Liver (tissue), 9 donors: Measurements from ENCODE around the gene FEZF2. TPM values are rescaled to one million over a fixed set of nuclear protein-coding genes. Genes with fewer than 3 reads are reported as not detected.

Experiments used
- DNase-seq: peaks from one replicate; pipeline ENCODE4 v3.0.0-alpha.2; 2017; ENCODE audit warnings: low spot score
- H3K27ac ChIP-seq, 2 donors: one replicate each; pipeline ENCODE4 v1.7.0; 2013; ENCODE audit warnings: inconsistent platforms in 2 of 2, low read length in 2 of 2, control low read depth in 1 of 2, low read depth in 1 of 2, mild to moderate bottlenecking in 1 of 2
- H3K27me3 ChIP-seq, 4 donors: one replicate each; pipeline versions ENCODE4 v1.6.1 to v1.7.0; 2013; ENCODE audit warnings: low read length in 3 of 4, inconsistent platforms in 1 of 4, mild to moderate bottlenecking in 1 of 4, moderate library complexity in 1 of 4; ENCODE audit not compliant: control insufficient read depth in 4 of 4, insufficient read depth in 4 of 4
- H3K36me3 ChIP-seq, 4 donors: one replicate each; pipeline versions ENCODE4 v1.6.1 to v1.7.0; 2013; ENCODE audit warnings: low read length in 3 of 4, mild to moderate bottlenecking in 3 of 4, low read depth in 1 of 4, moderate library complexity in 1 of 4; ENCODE audit not compliant: control insufficient read depth in 4 of 4, insufficient read depth in 3 of 4
- H3K4me1 ChIP-seq, 4 donors: one replicate each; pipeline versions ENCODE4 v1.6.1 to v1.7.0; 2013; ENCODE audit warnings: low read length in 3 of 4, mild to moderate bottlenecking in 3 of 4, moderate library complexity in 1 of 4; ENCODE audit not compliant: control insufficient read depth in 4 of 4, insufficient read depth in 4 of 4
- H3K4me3 ChIP-seq, 3 donors: one replicate each; pipeline versions ENCODE4 v1.6.1 to v1.7.0; 2013; ENCODE audit warnings: low read length in 3 of 3, control low read depth in 1 of 3, low read depth in 1 of 3, mild to moderate bottlenecking in 1 of 3
- H3K9ac ChIP-seq, 2 donors: one replicate each; pipeline ENCODE4 v1.7.0; 2013; ENCODE audit warnings: low read length in 2 of 2, mild to moderate bottlenecking in 2 of 2, moderate library complexity in 2 of 2, control low read depth in 1 of 2, low read depth in 1 of 2
- H3K9me3 ChIP-seq, 4 donors: one replicate each; pipeline versions ENCODE4 v1.6.1 to v1.7.0; 2013; ENCODE audit warnings: low read length in 3 of 4; ENCODE audit not compliant: control insufficient read depth in 4 of 4
- EGR1 ChIP-seq, 2 donors: IDR thresholded peaks; 2 replicates each; pipeline ENCODE4 v1.6.1; 2016 to 2018; ENCODE audit warnings: antibody characterized with exemption in 2 of 2, low read depth in 2 of 2
- FOXA1 ChIP-seq: IDR thresholded peaks from 2 replicates; pipeline ENCODE4 v1.6.1; 2016; ENCODE audit warnings: antibody characterized with exemption
- FOXA2 ChIP-seq: IDR thresholded peaks from 2 replicates; pipeline ENCODE4 v1.6.1; 2016; ENCODE audit warnings: antibody characterized with exemption
- GABPA ChIP-seq, 2 donors: IDR thresholded peaks in 1 of 2; conservative IDR thresholded peaks in 1 of 2; 2 replicates each; pipeline ENCODE4 v1.6.1; 2016; ENCODE audit warnings: antibody characterized with exemption in 2 of 2, mild to moderate bottlenecking in 1 of 2, moderate library complexity in 1 of 2
- HNF4A ChIP-seq, 2 donors: conservative IDR thresholded peaks; 2 replicates each; pipeline ENCODE4 v1.6.1; 2016; ENCODE audit warnings: antibody characterized with exemption in 2 of 2, mild to moderate bottlenecking in 2 of 2
- HNF4G ChIP-seq: IDR thresholded peaks from 2 replicates; pipeline ENCODE4 v1.6.1; 2016; ENCODE audit warnings: antibody characterized with exemption
- NR2F2 ChIP-seq: IDR thresholded peaks from 2 replicates; pipeline ENCODE4 v1.6.1; 2016; ENCODE audit warnings: antibody characterized with exemption
- RAD21 ChIP-seq, 2 donors: IDR thresholded peaks; 2 replicates each; pipeline ENCODE4 v1.6.1; 2016; ENCODE audit warnings: antibody characterized with exemption in 2 of 2, mild to moderate bottlenecking in 2 of 2
- SP1 ChIP-seq: IDR thresholded peaks from 2 replicates; pipeline ENCODE4 v1.6.1; 2018; ENCODE audit warnings: antibody characterized with exemption, mild to moderate bottlenecking
- TAF1 ChIP-seq: conservative IDR thresholded peaks from 2 replicates; pipeline ENCODE4 v1.6.1; 2016; ENCODE audit warnings: antibody characterized with exemption, mild to moderate bottlenecking
- YY1 ChIP-seq: IDR thresholded peaks from 2 replicates; pipeline ENCODE4 v1.6.1; 2016; ENCODE audit warnings: antibody characterized with exemption, mild to moderate bottlenecking
- WGBS: extraction: QIAGEN DNeasy Blood & Tissue Kit; methylation state at CpG from one replicate; pipeline ENCODE4 v1.1.7; 2013; 5-methylcytosine and 5-hydroxymethylcytosine counted together
- polyA plus RNA-seq, 2 donors: library from polyadenylated mRNA; stranded (reverse) in 1 of 2; unstranded in 1 of 2; fragments of 200-250 nt in 1 of 2; fragments of >200 nt in 1 of 2; fragmentation: Nextera tagmentation in 1 of 2; extraction: Ambion mirVana in 1 of 2; gene quantifications; one replicate each; pipeline versions ENCODE4 v1.2.1 to v1.2.3, GENCODE V29; 2013 to 2015
- total RNA-seq, 2 donors: library from RNA; depleted of rRNA; stranded (reverse); fragments of >200 nt; gene quantifications; one replicate each; pipeline ENCODE4 v1.2.3, GENCODE V29; 2014
- TF ChIP-seq, protein P1 (sequence below): fragments of 150-350 bp; IDR thresholded peaks from 2 replicates; pipeline ENCODE4 v1.5.1; 2017; ENCODE audit warnings: improper control_type of control experiment, low read depth, low read length; ENCODE audit not compliant: missing input control
- TF ChIP-seq, protein P2 (sequence below): IDR thresholded peaks from 2 replicates; pipeline ENCODE4 v1.6.1; 2016; ENCODE audit warnings: antibody characterized with exemption, mild to moderate bottlenecking
- TF ChIP-seq, protein P3 (sequence below): IDR thresholded peaks from 2 replicates; pipeline ENCODE4 v1.6.1; 2016; ENCODE audit warnings: antibody characterized with exemption
- TF ChIP-seq, protein P4 (sequence below): IDR thresholded peaks from 2 replicates; pipeline ENCODE4 v1.6.1; 2016; ENCODE audit warnings: antibody characterized with exemption
- TF ChIP-seq, protein P5 (sequence below): IDR thresholded peaks from 2 replicates; pipeline ENCODE4 v1.6.1; 2016; ENCODE audit warnings: antibody characterized with exemption
- donor health status: healthy.
- donor health status: healthy.
- donor health status: healthy.
- donor health status: healthy.
- donor health status: healthy.

Gene FEZF2
- total and polyA plus RNA-seq, 4 donors: not detected

DNA sequence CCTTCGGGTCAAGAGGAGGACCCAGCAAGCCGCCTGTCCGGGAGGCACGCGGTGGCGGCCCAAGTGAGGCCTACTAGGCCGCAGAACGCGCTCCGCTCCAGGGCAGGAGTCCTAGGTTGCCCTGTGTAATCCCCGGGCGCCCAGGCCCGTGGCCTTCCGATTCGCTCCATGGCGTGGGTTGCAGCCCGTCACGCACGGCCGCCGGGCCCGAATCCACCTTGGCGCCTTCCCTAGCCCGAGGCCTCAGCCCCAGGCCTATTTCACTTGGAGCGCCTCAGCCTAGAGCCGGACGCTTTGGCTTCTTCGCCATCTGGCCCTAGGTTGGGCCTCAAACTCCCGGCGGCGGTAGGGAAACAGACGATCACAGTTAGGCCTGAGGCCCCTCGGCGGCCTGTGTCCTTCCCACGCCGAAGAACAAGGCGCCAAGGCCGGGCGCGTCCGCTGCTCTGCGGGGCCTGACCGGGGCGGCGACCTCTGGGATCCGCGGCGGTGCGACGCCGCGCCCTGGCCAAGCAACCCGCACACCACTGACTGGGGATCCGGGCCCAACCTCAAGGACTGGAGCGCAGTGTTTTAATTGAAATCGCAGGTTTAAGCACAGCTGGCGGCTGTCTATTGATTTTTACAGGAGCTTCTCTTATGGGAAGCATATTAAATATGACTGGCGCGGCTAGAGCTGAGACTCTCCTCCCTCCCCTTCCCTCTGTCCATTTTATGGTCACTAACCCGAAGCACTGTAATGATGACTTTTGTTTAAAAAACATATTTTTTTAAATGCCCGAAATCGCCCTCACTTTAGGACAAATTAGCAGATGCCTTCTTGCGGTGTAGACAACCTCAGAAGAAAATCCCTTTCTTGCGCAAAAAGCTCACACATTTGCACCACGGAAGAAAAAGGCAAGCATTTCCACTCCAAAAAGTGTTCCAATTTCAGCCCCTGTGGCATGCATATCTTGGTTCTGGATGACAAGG is 3.8 kb upstream of the FEZF2 start:
- Histone ChIP-seq H3K4me3 (no peak overlapping the region), H3K36me3 (no peaks in the 10 kb centered on the region), H3K27ac (no peak overlapping the region), H3K9ac (no peak overlapping the region), H3K4me1 (peaks cover 11 to 29% (median 18%) of the 10 kb centered on the region in 4 donors), H3K9me3 (peaks cover 0 to 2% (median 0%) of the 10 kb centered on the region in 4 donors), H3K27me3 (peaks cover 6 to 39% (median 27%) of the 10 kb centered on the region in 4 donors)
- no peak for DNase-seq
- WGBS: 19% methylated on average over 65 of the region's 65 CpGs
- TF ChIP-seq, protein P1, sequence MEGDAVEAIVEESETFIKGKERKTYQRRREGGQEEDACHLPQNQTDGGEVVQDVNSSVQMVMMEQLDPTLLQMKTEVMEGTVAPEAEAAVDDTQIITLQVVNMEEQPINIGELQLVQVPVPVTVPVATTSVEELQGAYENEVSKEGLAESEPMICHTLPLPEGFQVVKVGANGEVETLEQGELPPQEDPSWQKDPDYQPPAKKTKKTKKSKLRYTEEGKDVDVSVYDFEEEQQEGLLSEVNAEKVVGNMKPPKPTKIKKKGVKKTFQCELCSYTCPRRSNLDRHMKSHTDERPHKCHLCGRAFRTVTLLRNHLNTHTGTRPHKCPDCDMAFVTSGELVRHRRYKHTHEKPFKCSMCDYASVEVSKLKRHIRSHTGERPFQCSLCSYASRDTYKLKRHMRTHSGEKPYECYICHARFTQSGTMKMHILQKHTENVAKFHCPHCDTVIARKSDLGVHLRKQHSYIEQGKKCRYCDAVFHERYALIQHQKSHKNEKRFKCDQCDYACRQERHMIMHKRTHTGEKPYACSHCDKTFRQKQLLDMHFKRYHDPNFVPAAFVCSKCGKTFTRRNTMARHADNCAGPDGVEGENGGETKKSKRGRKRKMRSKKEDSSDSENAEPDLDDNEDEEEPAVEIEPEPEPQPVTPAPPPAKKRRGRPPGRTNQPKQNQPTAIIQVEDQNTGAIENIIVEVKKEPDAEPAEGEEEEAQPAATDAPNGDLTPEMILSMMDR: no peak
- TF ChIP-seq, protein P2, sequence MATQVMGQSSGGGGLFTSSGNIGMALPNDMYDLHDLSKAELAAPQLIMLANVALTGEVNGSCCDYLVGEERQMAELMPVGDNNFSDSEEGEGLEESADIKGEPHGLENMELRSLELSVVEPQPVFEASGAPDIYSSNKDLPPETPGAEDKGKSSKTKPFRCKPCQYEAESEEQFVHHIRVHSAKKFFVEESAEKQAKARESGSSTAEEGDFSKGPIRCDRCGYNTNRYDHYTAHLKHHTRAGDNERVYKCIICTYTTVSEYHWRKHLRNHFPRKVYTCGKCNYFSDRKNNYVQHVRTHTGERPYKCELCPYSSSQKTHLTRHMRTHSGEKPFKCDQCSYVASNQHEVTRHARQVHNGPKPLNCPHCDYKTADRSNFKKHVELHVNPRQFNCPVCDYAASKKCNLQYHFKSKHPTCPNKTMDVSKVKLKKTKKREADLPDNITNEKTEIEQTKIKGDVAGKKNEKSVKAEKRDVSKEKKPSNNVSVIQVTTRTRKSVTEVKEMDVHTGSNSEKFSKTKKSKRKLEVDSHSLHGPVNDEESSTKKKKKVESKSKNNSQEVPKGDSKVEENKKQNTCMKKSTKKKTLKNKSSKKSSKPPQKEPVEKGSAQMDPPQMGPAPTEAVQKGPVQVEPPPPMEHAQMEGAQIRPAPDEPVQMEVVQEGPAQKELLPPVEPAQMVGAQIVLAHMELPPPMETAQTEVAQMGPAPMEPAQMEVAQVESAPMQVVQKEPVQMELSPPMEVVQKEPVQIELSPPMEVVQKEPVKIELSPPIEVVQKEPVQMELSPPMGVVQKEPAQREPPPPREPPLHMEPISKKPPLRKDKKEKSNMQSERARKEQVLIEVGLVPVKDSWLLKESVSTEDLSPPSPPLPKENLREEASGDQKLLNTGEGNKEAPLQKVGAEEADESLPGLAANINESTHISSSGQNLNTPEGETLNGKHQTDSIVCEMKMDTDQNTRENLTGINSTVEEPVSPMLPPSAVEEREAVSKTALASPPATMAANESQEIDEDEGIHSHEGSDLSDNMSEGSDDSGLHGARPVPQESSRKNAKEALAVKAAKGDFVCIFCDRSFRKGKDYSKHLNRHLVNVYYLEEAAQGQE: no peak
- TF ChIP-seq YY1 (no peak), FOXA1 (no peak), GABPA (IDR thresholded peaks at IDR 0.05 in 1 of 2, conservative IDR thresholded peaks at IDR 0.05 in 1 of 2) (no peak), SP1 (no peak), HNF4G (no peak), RAD21 (IDR thresholded peaks at IDR 0.05) (no peak), HNF4A (conservative IDR thresholded peaks at IDR 0.05) (no peak), FOXA2 (no peak), NR2F2 (no peak), EGR1 (IDR thresholded peaks at IDR 0.05; ENCODE audit: low read depth in 2 of 2) (no peak), TAF1 (no peak)
- TF ChIP-seq, protein P3, sequence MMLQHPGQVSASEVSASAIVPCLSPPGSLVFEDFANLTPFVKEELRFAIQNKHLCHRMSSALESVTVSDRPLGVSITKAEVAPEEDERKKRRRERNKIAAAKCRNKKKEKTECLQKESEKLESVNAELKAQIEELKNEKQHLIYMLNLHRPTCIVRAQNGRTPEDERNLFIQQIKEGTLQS: no peak
- TF ChIP-seq, protein P4, sequence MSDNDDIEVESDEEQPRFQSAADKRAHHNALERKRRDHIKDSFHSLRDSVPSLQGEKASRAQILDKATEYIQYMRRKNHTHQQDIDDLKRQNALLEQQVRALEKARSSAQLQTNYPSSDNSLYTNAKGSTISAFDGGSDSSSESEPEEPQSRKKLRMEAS: no peak
- TF ChIP-seq, protein P5, sequence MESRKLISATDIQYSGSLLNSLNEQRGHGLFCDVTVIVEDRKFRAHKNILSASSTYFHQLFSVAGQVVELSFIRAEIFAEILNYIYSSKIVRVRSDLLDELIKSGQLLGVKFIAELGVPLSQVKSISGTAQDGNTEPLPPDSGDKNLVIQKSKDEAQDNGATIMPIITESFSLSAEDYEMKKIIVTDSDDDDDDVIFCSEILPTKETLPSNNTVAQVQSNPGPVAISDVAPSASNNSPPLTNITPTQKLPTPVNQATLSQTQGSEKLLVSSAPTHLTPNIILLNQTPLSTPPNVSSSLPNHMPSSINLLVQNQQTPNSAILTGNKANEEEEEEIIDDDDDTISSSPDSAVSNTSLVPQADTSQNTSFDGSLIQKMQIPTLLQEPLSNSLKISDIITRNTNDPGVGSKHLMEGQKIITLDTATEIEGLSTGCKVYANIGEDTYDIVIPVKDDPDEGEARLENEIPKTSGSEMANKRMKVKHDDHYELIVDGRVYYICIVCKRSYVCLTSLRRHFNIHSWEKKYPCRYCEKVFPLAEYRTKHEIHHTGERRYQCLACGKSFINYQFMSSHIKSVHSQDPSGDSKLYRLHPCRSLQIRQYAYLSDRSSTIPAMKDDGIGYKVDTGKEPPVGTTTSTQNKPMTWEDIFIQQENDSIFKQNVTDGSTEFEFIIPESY: no peak
